Caki2 (cell line): ENCODE data around the gene DEXI. TPM values are rescaled to one million over a fixed set of nuclear protein-coding genes. Genes with fewer than 3 reads are reported as not detected.

Experiments
- DNase-seq: peaks from one replicate; pipeline ENCODE4 v3.0.0-alpha.2; 2015; ENCODE audit warnings: low read depth
- in situ Hi-C: cut with HindIII; loops from 2 replicates; pipeline ENCODE4 v1.10.0; 2016; ENCODE audit warnings: low sequenced_read_pairs, low pct_unique_long_range_greater_than_20kb, mixed read lengths
- total RNA-seq: library from RNA; depleted of rRNA; stranded (reverse); fragments of >200 nt; shearing (Covaris generic); gene quantifications from 2 replicates; pipeline ENCODE4 v1.2.3, GENCODE V29; 2014; ENCODE audit warnings: low replicate concordance; rRNA removed

DEXI gene
- total RNA-seq: 68.1 and 71.5 TPM in 2 replicates

DNA sequence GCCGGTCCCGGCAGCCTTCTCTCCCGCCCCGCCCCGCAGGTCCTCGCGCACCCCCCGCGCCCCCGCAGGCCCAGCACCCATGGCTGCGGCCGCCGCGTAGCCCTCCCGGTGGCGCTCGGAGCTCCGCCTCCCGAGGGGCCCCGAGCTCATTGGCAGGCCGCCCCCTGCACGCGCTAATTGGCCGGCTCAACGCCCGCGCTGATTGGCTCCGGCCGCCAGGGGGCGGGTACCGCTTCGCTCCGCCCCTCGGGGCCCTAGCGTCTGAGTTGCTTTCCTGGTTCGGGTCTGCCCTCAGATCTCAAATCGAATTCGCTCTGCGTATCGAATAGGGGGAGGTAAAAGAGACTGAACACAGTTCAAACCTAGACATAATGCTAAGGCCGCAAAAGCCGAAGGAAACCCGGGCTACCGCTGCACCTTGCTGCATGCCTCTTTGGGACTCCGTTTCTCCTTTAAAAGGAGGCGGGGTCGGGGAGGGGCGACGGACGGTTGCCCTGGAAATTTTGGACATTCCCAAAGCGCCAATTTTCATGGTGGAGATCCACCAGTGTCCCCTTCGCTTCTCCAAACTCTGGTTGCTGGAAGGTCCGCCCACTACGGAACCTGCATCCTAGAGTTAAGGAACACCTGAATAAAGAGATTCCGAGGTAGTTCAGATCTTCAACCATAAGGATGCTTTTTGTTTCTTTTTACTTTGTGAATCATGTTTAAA is at the start of gene DEXI:
DEXI (minus strand) TSS at position 117 of the 712 bp plus-strand sequence. CDS start 463 bp downstream, outside the sequence.
- in situ Hi-C loops: no loop called here
- peak; percentile 90 for DNase-seq

DNA sequence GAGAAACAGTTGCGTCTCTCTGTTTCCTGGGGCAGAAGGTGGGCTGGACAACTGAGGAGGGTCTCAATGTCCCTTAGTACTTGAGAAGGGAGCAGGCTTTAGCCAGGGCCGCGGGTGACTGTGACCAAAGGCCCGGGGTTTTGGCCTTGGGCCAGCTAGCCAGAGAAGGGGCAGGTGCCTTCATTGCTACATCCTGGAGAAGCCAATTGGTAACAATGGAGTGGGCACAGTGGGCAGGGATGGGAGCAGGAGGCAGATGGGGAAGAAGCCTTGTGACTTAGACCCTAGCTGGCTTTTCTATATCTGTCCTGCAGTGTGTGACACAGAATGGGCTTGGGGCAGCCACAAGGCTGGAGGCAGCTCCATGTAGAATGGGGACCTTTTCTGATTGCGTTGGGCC is 48.1 kb upstream of the DEXI start:
- DNase-seq: no peak
- in situ Hi-C loops: no loop called here

DNA sequence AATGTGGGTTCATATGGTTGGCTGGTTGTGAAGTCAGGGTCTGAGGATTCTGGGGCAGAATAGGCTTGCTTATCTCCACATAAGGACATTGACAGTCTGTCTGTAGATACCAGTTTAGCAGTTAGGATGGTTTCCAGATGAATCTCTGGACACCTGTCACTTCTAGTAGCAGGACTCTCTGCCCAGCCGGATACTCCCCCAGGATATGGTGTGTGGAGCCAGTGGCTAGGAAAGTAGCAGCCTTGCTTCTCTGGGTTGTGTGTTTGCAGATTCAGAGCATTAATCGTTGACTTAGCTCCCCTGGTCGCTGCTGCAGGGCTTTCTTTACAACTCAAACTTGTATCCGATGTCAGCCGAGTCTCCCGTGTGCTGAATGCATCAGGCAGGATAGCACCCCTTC is 47.3 kb upstream of the DEXI start:
- peak; percentile 20 for DNase-seq
- in situ Hi-C loops: no loop called here

DNA sequence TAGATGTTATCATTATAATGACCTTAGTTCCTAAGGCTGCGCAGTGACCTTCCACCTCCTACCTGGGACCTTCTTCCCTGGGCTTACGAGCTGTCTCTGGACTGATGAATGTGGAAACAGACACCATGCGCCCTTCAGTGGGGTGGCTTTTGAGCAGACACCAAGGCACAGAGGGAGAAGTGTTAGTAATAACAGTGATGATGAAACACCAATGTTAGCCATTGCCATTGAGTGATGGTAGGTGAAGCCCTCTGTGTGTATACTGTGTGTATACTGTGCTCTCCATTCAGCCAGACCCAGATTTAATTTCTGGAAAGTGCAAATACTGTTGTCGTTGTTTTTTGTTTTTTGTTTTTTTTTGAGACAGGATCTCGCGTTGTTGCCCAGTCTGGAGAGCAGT is 46.6 kb upstream of the DEXI start:
- DNase-seq: no peak
- in situ Hi-C loops: no loop called here

DNA sequence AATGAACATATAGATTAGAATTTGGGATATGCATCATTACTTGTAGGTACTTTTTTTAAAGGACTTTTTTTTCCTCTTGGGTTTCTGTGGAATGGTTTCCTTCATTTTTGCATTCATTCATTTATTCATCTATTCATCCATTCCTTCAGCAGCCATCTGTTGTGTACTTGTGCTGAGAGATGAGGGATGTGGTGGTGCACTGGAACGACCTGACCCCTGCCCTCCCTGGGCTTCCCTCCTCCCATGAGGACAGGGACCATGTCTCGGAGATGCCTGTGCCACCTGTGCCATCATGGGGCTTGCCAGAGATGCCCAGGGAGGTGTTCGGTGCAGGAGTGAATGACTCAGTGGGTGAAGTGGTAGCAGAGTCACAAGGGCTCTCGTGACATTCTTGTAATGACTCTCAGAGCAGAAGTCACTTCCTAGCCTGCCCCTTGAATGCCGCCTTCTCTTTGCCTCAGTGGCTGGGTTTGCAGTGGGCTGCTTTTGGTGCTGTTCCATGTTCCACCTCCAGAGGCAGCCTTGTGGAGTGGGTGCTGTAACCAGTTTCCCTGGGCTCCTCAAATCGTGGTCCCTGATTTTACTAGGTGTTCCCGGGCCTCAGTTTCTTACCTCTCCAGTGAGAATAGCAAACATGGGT is 46.0 kb upstream of the DEXI start:
- in situ Hi-C loops: no loop called here
- DNase-seq: peak; percentile 71

DNA sequence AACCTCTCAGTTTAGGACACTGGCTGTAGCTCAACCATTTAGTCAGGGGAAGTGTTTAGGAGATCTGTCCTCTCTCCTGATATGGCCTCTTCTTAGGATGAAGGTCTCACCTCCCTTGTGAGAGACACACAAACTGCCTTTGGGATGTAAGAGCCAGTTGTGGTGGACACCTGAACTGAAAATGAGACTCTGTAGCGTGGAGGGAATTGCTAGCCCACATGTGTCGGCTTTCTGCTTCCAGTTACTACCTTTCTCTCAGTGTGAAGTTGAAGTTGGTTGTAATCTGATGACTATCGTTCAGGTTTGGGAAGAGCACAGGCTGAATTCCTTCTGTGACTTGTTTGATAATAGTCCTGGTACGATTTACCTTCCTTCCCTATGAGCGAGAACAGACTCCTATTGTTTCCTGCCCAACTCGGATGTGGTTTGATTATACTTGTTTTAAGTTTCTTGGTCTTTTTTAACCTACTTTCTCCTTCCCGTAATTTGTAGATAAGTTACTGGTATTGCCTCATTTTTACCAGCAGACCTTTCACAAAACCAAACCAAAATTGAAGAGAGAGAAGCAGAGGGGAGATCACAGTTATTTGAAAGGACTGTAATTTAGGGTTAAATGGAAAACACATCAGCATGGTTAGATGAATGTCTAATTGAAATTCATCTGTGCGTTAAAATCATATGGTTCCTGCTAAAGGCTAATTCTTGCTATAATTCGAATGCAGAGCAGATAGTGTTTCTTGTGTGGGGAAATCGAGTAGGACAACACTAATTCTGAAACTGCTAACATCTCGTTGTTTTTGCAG is 45.3 kb upstream of the DEXI start:
- no peak for DNase-seq
- in situ Hi-C loops: no loop called here

DNA sequence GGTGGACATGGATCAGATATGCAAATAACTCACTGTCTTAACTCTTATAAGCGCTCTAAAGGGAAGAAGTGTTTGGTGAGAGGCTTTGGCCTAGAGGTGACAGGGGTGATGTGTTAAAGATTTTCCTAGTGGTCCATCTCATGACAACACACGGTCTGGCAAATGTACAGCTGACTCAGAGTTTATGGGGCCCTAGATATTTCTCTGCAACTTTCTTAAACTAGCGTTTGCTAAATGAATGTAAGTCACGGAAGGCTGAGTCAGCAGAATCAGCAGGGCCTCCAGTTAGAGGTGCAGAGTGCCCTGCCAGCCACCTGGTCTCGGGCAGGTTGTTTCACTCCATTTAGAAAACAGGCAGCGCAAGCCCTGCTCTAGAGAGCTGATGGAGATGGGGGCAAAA is 42.2 kb upstream of the DEXI start:
- in situ Hi-C loops: no loop called here
- DNase-seq: no peak

DNA sequence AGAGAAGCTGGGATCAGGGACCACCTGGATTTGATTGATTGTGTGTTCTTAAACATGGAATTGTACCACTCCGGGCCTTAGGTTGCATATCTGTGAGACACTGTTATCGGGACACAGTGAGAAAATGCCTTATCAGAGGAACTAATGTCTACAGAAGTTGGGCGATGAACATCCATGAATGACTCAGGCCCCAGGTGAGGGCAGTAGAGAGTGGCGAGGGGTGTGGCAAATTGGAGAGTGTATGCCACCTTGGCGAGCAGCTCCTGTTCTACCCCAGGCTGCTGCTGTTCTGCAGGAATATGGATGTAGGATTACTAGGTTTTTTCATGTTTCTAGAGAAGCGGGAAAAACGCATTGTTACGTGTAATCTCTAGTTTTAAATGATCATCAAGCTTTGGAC is 40.9 kb upstream of the DEXI start:
- DNase-seq: no peak
- in situ Hi-C loops: no loop called here

DNA sequence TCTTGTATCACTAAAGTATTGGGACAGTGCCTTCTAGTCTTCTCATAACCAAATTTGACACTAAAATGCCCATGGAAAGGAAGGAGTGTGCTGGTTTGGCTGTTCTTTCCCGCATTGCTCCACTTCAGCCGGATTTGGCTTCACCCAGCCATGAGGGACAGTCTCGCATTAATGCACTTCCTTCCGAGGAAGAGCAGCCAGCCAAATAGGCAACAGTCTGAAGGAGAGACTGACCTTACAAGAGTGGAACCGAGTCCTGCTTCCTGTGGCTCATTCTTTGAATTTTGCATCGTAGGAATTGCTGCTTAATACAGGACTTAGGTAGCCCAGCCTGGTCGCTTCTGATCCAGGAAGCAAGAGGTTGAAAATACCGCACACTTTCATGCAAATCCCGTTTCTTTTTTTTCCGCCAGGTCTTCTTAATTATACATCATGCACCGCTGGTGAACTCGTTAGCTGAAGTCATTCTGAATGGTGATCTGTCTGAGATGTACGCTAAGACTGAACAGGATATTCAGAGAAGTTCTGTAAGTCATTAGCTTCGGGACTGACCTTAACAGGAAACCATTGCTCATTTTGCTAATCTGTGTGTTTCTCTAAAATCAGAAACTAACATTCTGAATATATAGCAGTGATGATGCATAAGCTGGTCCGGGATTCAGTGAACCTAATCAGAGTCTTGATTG is 40.3 kb upstream of the DEXI start:
- no peak for DNase-seq
- in situ Hi-C loops: no loop called here

DNA sequence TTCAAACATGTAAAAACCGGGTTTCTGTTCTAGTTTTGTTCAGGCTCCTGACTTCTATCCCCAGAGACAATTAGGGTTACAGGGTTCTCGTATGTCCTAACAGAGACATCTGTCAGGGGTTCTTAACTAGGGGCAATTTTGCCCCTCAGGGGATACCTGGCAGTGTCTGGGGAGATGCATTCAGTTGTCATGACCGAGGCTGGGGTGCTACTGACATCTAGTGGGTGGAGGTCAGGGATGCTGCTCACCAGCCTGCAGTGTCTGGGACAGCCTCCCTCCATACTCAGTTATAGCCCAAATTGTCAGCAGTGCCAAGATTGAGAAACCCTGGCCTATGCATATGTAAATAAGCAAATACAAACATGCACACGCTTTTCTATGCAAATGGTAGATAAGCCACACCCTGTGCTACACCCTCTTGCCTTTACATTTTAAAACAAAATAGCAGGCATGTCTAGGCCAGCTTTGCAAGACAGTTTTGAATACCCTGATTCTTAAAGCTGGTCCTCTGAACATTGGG is 39.5 kb upstream of the DEXI start:
- DNase-seq: no peak
- in situ Hi-C loops: no loop called here

DNA sequence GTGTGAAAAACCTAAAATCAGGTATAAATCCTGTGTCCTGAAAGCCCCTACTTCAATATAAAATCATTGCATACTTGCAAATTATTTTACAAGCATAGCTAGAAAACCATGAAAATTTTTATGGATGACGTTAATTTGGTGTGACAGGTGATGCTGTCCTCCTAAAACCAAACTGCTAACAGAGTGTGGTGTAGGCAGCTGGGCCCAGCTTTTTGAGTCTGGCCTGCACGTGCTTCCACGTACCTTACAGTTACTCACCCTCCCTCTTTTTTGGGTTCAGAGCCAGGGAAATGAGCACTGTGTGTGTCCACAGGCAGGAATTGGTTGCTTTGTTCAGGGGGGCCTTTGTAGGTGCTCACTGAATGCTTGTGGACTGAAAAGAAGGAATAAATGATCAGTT is 38.5 kb upstream of the DEXI start:
- no peak for DNase-seq
- in situ Hi-C loops: no loop called here

DNA sequence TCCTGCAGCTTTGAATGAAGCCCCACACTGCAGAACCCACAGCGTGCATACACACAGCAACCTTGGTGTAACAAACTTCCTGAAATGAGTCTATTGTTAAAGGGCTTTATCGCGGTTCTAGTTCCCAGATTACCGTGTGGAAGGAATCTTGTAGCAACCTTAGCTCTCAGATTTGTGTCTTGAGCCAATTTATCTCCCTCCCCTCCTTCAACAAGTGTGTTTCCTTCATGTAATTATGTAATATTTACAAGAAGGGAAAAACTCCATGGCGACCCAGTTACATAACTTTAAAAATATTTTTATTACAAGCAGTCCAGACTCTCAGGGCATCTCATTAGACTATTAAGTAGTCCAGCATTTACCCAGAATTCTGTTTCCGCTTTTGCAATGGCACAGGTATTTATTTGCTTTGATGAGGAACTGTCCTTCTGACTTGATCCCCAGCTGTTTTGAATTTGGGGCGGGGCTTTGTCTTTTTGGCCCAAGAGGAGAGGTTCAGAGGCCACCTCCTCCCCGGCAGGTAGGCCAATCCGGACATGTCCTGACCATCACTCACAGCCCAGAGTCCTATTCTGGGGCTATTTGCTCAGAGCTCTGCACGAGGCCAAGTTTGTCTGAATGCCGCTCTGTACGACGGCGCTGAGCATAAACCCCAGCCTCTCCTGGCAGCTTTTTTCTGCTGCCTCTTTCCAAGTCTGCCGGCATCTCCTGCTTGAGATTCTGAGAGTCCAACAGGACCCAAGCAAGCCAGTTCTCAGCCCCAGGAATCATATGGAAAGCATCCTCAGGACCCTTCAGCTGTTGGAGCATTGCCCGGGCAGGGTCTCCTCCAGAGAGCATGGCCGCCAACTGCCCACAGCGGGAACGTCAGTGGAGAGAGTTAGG is 37.7 kb upstream of the DEXI start:
- in situ Hi-C loops: no loop called here
- DNase-seq: no peak

DNA sequence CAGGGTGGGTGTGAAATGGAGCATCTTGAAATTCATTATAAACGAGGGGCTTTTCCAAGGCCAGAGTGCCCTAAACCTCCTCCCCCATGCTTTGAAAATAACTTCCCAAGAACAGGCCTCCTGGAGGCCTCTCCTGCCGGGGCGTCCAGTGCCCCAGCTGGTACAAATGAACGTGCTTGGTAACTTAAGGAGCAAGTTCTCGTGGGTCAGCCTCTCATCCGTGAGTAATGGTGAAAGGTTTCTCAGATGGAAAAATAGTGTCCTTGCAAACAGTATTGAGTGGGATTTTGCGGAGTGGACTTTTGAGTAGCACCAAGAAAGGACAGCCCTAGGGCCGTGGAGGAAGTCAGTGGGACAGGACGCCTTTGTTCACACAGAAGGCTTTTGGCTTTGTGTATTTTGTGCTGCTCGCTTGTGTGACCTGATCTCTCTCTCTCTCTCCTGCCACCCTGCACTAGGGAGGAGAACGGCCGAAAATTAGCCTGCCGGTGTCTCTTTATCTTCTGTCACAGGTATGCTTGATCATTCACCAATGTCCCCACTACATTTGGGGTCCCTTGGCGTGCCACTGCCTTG is 36.7 kb upstream of the DEXI start:
- in situ Hi-C loops: no loop called here
- no peak for DNase-seq

DNA sequence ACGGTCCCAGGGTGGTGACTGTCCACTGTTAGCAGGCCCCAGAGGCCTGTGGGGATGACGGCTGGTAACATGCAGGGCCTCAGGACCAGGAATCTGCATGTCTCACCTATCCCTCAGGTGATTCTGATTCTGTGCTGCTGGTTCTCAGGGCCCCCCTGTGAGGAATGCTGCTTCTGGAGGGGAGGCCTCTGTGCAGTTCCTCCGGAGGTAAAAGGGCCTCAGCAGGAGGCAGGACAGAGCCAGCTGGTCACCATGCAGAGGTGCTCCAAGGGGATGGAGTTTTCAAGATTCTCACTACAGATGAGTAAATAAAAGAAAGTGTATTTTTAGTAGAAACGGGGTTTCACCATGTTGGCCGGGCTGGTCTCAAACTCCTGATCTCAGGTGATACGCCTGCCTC is 35.9 kb upstream of the DEXI start:
- in situ Hi-C loops: no loop called here
- no peak for DNase-seq

DNA sequence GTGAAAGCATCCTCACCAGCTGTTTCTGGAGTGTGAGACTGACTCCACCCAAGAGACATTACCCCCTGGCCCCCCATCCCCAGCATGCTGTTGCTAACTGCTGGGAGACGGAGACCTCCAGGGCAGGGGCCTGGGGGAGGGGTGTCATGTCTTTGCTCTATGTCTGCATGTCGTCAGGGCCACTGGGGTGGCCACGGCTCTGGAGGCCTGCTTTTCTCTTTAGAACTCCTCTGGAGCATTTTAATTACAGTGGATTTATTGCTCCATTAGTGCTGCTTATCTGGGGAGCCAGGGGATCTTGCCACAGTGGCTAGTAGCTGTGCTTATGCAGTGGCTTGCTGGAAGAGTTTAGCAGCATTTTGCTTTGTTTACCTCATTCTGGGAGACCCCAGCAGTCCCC is 34.4 kb upstream of the DEXI start:
- in situ Hi-C loops: no loop called here
- no peak for DNase-seq

DNA sequence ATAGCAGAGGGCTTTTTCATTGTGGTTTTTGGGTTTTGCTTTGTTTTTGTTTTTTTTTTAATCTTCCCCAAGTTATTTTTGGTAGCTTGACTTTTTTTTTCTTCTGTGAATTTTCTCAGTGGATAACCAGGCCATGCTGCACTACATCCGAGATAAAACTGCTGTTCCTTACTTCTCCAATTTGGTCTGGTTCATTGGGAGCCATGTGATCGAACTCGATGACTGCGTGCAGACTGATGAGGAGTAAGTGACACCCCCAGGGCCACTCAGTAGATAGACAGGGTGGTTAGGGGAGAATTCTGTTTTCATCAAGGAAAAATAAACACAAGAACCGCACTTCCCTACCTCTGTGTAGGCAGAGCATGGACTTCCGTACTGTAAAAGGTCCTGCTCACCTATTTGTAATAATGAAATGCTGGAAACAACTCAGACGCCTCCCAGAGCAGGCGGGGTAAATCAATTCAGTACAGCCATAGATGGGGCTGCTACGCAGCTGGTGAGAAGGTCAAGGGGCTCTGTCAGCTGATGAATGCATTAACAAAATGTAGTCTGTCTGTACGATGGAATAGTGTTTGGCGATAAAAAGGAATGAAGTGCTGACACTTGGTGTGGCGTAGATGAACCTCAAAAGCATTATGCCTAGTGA is 30.7 kb upstream of the DEXI start:
- in situ Hi-C loops: no loop called here
- DNase-seq: no peak
